ENCODE results near the gene SBF2.

DNA sequence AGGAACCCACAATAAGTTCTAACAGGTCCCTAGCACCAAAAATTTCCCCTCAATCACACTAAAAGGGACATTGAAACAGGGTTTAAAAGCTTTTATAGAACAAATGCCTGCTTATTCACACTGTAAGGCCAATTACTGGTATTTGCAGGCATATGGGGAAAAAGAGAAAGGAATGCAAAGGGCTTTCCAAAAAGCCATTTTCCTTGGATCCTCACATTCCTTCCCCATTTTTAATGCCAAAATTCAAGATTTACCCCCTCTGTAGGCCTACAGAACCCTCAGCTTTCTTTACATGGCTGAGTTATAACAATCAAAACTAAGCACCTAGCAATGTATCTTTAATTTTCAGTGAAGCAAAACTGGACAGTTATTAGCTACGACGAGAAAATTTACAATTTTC is 102.0 kb downstream of the SBF2 start:
- TF ChIP-seq MIER1 (IDR thresholded peaks at IDR 0.05; ENCODE audit: low read depth) (no peak), ZNF589 (CRISPR knock-in tag; IDR thresholded peaks at IDR 0.05; ENCODE audit: low read depth) (no peak), ZKSCAN1 (IDR thresholded peaks at IDR 0.05; ENCODE audit: low read depth, low read length) (no peak)
- TF ChIP-seq, protein P1, sequence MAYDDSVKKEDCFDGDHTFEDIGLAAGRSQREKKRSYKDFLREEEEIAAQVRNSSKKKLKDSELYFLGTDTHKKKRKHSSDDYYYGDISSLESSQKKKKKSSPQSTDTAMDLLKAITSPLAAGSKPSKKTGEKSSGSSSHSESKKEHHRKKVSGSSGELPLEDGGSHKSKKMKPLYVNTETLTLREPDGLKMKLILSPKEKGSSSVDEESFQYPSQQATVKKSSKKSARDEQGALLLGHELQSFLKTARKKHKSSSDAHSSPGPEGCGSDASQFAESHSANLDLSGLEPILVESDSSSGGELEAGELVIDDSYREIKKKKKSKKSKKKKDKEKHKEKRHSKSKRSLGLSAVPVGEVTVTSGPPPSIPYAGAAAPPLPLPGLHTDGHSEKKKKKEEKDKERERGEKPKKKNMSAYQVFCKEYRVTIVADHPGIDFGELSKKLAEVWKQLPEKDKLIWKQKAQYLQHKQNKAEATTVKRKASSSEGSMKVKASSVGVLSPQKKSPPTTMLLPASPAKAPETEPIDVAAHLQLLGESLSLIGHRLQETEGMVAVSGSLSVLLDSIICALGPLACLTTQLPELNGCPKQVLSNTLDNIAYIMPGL (CRISPR knock-in tag; IDR thresholded peaks at IDR 0.05), result no peak
